K562 (cell line): ENCODE measurements around the gene CPPED1.

Experiments
- CC2D1A ChIP-seq: fragments of 450-650 bp; IDR thresholded peaks from 2 replicates; pipeline ENCODE4 v1.6.1; 2017; ENCODE audit warnings: mild to moderate bottlenecking
- EGR1 ChIP-seq: fragments of 450-650 bp; conservative IDR thresholded peaks from 2 replicates; pipeline ENCODE4 v1.6.1; 2017; ENCODE audit warnings: mild to moderate bottlenecking
- SIN3A ChIP-seq, 2 experiments: fragments of 150-350 bp in 1 of 2; IDR thresholded peaks; 2 replicates each; pipeline ENCODE4 v1.6.1; 2011 to 2016; ENCODE audit warnings: borderline replicate concordance in 2 of 2, low read depth in 2 of 2, low read length in 2 of 2, mild to moderate bottlenecking in 2 of 2, moderate library complexity in 2 of 2; ENCODE audit not compliant: control insufficient read depth in 1 of 2
- ZNF830 ChIP-seq: fragments of 250-450 bp; sonication (Bioruptor Pico); IDR thresholded peaks from 2 replicates; pipeline ENCODE4 v1.5.0; 2021; ENCODE audit warnings: mild to moderate bottlenecking
- TF ChIP-seq, protein P1 (sequence below), 3 experiments: IDR thresholded peaks in 2 of 3; conservative IDR thresholded peaks in 1 of 3; 2 replicates each; pipeline ENCODE4 v1.5.1; 2011 to 2012; ENCODE audit warnings: low read length in 3 of 3, mild to moderate bottlenecking in 3 of 3, control low read depth in 2 of 3, improper control_type of control experiment in 1 of 3, inconsistent platforms in 1 of 3, low read depth in 1 of 3, mixed read lengths in 1 of 3, moderate library complexity in 1 of 3; ENCODE audit not compliant: insufficient read depth in 2 of 3
- TF ChIP-seq, protein P2 (sequence below): fragments of 150-350 bp; IDR thresholded peaks from 2 replicates; pipeline ENCODE4 v1.6.1; 2014; ENCODE audit warnings: low read depth, mild to moderate bottlenecking, low read length, borderline replicate concordance

- TF ChIP-seq SIN3A (IDR thresholded peaks at IDR 0.05; ENCODE audit: borderline replicate concordance in 2 of 2, control insufficient read depth in 1 of 2, low read depth in 2 of 2, low read length in 2 of 2) (no peak), ZNF830 (CRISPR knock-in tag) (no peak), EGR1 (no peak), CC2D1A (no peak)
- TF ChIP-seq, protein P1, sequence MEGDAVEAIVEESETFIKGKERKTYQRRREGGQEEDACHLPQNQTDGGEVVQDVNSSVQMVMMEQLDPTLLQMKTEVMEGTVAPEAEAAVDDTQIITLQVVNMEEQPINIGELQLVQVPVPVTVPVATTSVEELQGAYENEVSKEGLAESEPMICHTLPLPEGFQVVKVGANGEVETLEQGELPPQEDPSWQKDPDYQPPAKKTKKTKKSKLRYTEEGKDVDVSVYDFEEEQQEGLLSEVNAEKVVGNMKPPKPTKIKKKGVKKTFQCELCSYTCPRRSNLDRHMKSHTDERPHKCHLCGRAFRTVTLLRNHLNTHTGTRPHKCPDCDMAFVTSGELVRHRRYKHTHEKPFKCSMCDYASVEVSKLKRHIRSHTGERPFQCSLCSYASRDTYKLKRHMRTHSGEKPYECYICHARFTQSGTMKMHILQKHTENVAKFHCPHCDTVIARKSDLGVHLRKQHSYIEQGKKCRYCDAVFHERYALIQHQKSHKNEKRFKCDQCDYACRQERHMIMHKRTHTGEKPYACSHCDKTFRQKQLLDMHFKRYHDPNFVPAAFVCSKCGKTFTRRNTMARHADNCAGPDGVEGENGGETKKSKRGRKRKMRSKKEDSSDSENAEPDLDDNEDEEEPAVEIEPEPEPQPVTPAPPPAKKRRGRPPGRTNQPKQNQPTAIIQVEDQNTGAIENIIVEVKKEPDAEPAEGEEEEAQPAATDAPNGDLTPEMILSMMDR (IDR thresholded peaks at IDR 0.05 in 2 of 3, conservative IDR thresholded peaks at IDR 0.05 in 1 of 3; ENCODE audit: insufficient read depth in 2 of 3, low read depth in 1 of 3, low read length in 3 of 3): no peak
- TF ChIP-seq, protein P2, sequence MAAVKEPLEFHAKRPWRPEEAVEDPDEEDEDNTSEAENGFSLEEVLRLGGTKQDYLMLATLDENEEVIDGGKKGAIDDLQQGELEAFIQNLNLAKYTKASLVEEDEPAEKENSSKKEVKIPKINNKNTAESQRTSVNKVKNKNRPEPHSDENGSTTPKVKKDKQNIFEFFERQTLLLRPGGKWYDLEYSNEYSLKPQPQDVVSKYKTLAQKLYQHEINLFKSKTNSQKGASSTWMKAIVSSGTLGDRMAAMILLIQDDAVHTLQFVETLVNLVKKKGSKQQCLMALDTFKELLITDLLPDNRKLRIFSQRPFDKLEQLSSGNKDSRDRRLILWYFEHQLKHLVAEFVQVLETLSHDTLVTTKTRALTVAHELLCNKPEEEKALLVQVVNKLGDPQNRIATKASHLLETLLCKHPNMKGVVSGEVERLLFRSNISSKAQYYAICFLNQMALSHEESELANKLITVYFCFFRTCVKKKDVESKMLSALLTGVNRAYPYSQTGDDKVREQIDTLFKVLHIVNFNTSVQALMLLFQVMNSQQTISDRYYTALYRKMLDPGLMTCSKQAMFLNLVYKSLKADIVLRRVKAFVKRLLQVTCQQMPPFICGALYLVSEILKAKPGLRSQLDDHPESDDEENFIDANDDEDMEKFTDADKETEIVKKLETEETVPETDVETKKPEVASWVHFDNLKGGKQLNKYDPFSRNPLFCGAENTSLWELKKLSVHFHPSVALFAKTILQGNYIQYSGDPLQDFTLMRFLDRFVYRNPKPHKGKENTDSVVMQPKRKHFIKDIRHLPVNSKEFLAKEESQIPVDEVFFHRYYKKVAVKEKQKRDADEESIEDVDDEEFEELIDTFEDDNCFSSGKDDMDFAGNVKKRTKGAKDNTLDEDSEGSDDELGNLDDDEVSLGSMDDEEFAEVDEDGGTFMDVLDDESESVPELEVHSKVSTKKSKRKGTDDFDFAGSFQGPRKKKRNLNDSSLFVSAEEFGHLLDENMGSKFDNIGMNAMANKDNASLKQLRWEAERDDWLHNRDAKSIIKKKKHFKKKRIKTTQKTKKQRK: no peak
Measured at GRCh38 chr16:12788758-12789157, 14.9 kb downstream of the CPPED1 start.
